ENCODE results near the gene IFITM2.

The IFITM2 gene

DNA sequence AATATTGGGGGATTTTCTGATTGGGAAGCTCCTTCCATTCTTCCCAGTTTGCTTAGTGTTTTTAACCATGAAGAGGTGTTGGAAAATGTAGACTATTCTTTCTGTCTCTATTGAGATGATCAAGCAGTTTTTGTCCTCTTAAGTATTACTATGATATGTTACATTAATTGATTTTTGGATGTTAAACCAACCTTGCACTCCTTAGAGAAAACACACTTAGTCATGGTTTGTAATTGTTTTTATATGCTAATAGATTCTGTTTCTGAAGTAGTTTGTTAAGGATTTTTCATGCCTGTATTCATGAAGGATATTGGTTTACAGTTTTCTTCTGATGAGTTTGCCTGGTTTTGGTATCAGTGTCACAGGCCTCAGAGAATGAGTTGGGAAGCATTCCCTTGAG, 31.4 kb upstream of the IFITM2 start:
- Mint-ChIP-seq H3K4me3 (no peak overlapping the region), H3K27me3 (ENCODE audit: low read depth, poor library complexity) (peaks cover 12% of the 10 kb centered on the region), H3K9me3 (peaks cover 29% of the 10 kb centered on the region), H3K27ac (no peak overlapping the region), H3K36me3 (ENCODE audit: low read depth) (peaks cover 3% of the 10 kb centered on the region), H3K4me1 (peaks cover 21% of the 10 kb centered on the region)
- TF ChIP-seq, protein P1, sequence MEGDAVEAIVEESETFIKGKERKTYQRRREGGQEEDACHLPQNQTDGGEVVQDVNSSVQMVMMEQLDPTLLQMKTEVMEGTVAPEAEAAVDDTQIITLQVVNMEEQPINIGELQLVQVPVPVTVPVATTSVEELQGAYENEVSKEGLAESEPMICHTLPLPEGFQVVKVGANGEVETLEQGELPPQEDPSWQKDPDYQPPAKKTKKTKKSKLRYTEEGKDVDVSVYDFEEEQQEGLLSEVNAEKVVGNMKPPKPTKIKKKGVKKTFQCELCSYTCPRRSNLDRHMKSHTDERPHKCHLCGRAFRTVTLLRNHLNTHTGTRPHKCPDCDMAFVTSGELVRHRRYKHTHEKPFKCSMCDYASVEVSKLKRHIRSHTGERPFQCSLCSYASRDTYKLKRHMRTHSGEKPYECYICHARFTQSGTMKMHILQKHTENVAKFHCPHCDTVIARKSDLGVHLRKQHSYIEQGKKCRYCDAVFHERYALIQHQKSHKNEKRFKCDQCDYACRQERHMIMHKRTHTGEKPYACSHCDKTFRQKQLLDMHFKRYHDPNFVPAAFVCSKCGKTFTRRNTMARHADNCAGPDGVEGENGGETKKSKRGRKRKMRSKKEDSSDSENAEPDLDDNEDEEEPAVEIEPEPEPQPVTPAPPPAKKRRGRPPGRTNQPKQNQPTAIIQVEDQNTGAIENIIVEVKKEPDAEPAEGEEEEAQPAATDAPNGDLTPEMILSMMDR (IDR thresholded peaks at IDR 0.05) = no peak
- DNase-seq = no peak

DNA sequence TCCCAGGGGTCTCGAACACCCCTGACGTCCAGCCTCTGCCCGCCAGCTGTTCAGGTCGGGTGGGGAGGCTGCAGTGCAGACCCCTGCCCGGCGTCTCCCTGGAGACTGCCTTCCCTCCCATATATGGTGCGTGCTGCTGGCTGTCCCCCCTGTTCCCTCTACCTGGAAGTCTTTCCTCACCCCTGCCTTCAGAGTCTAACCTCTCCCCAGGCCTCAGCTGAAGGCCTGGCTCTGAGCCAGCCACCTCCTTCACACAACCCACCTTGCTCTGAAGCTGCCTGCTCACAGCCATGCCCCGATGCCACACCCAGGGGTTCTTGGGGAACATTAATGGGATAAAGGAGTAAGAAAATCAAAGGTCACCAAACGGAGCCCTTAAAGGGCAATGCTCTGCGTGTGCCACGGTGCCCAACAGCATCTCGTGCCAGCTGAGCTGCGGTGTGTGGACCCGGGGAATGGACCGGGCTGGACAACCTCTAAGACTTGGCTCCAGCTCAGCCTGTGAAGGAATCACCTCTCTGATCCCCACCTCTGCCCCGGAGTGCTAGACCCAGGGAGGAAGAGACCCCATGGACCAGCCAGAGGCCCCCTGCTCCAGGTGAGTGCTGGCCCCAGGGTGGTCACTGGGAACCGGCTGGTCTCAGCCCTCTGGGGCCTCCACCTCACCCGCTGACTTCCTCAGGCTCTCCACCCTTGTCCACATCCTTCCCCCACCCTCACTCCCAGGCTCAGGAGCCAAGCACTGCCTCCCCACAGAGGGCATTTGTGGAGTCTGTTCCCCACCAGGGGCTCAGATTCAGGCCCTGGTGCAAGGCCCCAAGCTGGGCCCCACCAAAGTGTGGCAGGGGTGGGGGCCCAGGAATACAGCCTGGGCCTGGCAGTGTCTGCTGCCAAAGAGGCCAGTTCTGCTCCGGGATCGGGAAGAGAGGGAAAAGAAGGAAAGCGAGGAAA, 29.3 kb upstream of the IFITM2 start, which contains the start of gene NLRP6:
NLRP6 (plus strand) TSS at position 407 of the 951 bp plus-strand sequence; CDS start at position 570, 163 bp downstream.
- Mint-ChIP-seq H3K4me1 (peaks cover 30% of the 10 kb centered on the region), H3K27ac (no peak within 1 kb of the TSS), H3K9me3 (peaks cover 29% of the 10 kb centered on the region), H3K4me3 (no peak within 1 kb of the TSS), H3K36me3 (ENCODE audit: low read depth) (peaks cover 3% of the 10 kb centered on the region), H3K27me3 (ENCODE audit: low read depth, poor library complexity) (peaks cover 2% of the 10 kb centered on the region)
- DNase-seq = no peak
- TF ChIP-seq, protein P1 (IDR thresholded peaks at IDR 0.05) = no peak

DNA sequence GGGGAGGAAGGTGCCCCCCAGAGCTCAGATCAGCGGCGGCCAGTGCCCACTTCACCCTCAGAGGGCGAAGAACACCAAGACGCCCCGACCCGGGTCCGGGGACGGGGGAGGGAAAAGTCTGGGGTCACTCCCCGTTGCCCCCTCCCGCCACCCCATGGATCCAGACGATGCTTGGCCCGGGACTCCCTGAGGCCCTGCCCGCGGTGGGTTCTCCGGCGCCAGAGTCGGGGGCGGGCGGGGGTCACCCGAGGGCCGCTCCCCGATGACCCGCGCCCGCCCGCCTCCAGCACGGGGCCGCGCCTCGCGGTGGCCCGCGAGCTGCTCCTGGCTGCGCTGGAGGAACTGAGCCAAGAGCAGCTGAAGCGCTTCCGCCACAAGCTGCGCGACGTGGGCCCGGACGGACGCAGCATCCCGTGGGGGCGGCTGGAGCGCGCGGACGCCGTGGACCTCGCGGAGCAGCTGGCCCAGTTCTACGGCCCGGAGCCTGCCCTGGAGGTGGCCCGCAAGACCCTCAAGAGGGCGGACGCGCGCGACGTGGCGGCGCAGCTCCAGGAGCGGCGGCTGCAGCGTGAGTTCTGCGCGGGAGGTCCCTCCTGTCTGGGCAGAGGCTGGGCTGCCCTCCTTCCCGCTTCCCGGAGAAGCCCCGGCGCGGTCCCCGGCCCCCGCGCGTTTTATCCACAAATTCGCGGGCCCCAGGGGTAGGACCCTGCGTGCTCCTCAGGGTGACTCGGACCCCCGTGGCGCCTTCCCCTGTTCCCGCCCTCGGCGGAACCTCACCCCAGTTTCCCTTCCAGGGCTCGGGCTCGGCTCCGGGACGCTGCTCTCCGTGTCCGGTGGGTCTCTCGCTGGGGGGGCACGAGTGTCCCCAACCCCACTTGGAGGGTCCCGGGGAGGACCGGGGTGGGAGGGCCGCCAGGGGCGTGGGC, 28.3 kb upstream of the IFITM2 start:
- Mint-ChIP-seq H3K27me3 (ENCODE audit: low read depth, poor library complexity) (peaks cover 2% of the 10 kb centered on the region), H3K4me3 (no peak overlapping the region), H3K4me1 (peaks cover 39% of the 10 kb centered on the region), H3K36me3 (ENCODE audit: low read depth) (peaks cover 3% of the 10 kb centered on the region), H3K9me3 (peaks cover 29% of the 10 kb centered on the region), H3K27ac (no peak overlapping the region)
- TF ChIP-seq, protein P1 (IDR thresholded peaks at IDR 0.05) = no peak
- no peak for DNase-seq

DNA sequence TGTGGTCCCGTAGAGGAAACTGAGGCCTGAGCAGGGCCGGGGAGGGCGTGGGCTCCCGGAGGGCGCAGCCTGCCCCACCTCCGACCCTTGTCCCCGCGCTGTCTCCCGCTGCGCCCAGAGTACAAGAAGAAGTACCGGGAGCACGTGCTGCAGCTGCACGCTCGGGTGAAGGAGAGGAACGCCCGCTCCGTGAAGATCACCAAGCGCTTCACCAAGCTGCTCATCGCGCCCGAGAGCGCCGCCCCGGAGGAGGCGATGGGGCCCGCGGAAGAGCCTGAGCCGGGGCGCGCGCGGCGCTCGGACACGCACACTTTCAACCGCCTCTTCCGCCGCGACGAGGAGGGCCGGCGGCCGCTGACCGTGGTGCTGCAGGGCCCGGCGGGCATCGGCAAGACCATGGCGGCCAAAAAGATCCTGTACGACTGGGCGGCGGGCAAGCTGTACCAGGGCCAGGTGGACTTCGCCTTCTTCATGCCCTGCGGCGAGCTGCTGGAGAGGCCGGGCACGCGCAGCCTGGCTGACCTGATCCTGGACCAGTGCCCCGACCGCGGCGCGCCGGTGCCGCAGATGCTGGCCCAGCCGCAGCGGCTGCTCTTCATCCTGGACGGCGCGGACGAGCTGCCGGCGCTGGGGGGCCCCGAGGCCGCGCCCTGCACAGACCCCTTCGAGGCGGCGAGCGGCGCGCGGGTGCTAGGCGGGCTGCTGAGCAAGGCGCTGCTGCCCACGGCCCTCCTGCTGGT, 27.5 kb upstream of the IFITM2 start:
- H3K27me3 Mint-ChIP-seq (ENCODE audit: low read depth, poor library complexity) = peaks cover 2% of the 10 kb centered on the region
- peaks cover 44% of the 10 kb centered on the region for H3K4me1 Mint-ChIP-seq
- H3K27ac Mint-ChIP-seq = no peak overlapping the region
- no peak for DNase-seq
- TF ChIP-seq, protein P1 (IDR thresholded peaks at IDR 0.05) = no peak
- peaks cover 3% of the 10 kb centered on the region for H3K36me3 Mint-ChIP-seq (ENCODE audit: low read depth)
- no peak overlapping the region for H3K4me3 Mint-ChIP-seq
- peaks cover 25% of the 10 kb centered on the region for H3K9me3 Mint-ChIP-seq

DNA sequence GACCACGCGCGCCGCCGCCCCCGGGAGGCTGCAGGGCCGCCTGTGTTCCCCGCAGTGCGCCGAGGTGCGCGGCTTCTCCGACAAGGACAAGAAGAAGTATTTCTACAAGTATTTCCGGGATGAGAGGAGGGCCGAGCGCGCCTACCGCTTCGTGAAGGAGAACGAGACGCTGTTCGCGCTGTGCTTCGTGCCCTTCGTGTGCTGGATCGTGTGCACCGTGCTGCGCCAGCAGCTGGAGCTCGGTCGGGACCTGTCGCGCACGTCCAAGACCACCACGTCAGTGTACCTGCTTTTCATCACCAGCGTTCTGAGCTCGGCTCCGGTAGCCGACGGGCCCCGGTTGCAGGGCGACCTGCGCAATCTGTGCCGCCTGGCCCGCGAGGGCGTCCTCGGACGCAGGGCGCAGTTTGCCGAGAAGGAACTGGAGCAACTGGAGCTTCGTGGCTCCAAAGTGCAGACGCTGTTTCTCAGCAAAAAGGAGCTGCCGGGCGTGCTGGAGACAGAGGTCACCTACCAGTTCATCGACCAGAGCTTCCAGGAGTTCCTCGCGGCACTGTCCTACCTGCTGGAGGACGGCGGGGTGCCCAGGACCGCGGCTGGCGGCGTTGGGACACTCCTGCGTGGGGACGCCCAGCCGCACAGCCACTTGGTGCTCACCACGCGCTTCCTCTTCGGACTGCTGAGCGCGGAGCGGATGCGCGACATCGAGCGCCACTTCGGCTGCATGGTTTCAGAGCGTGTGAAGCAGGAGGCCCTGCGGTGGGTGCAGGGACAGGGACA, 26.7 kb upstream of the IFITM2 start:
- H3K4me1 Mint-ChIP-seq = peaks cover 51% of the 10 kb centered on the region
- H3K27me3 Mint-ChIP-seq (ENCODE audit: low read depth, poor library complexity) = peaks cover 2% of the 10 kb centered on the region
- no peak overlapping the region for H3K27ac Mint-ChIP-seq
- H3K9me3 Mint-ChIP-seq = peaks cover 20% of the 10 kb centered on the region
- DNase-seq = no peak
- H3K36me3 Mint-ChIP-seq (ENCODE audit: low read depth) = peaks cover 3% of the 10 kb centered on the region
- TF ChIP-seq, protein P1 (IDR thresholded peaks at IDR 0.05) = no peak
- H3K4me3 Mint-ChIP-seq = no peak overlapping the region

All from nephron progenitor cell (in vitro differentiated cells).